IPS DF 4.7 (cell line): Measurements from ENCODE around the gene MESP2.

Source experiments
- DNase-seq: peaks from one replicate; pipeline ENCODE4 v3.0.0-alpha.2; 2013; ENCODE audit warnings: low spot score; ENCODE audit errors: extremely low read depth

The MESP2 gene

GRCh38 chr15:89812847-89813320 lies 36.8 kb downstream of the MESP2 start:
- no peak for DNase-seq

- DNase-seq, result no peak
Observed at GRCh38 chr15:89813381-89814111, 37.4 kb downstream of the MESP2 start.

GRCh38 chr15:89814112-89814742 lies 38.1 kb downstream of the MESP2 start:
- DNase-seq, result no peak

- DNase-seq, result no peak
Observed at GRCh38 chr15:89815769-89816168, 39.6 kb downstream of the MESP2 start.

GRCh38 chr15:89817701-89818280 lies 41.7 kb downstream of the MESP2 start:
- DNase-seq, result no peak

GRCh38 chr15:89818287-89818686 lies 42.2 kb downstream of the MESP2 start:
- no peak for DNase-seq

GRCh38 chr15:89820666-89821611 lies 44.8 kb downstream of the MESP2 start:
- no peak for DNase-seq

GRCh38 chr15:89822026-89822425 lies 45.9 kb downstream of the MESP2 start:
- no peak for DNase-seq

GRCh38 chr15:89822611-89822950 lies 46.4 kb downstream of the MESP2 start:
- DNase-seq, result no peak

- DNase-seq, result no peak
Observed at GRCh38 chr15:89822951-89823711, 47.0 kb downstream of the MESP2 start.

- DNase-seq, result no peak
Observed at GRCh38 chr15:89823836-89824606, 47.9 kb downstream of the MESP2 start.

GRCh38 chr15:89824607-89824867 lies 48.4 kb downstream of the MESP2 start:
- DNase-seq, result no peak

GRCh38 chr15:89825271-89825940 lies 49.3 kb downstream of the MESP2 start:
- no peak for DNase-seq

- DNase-seq, result no peak
Observed at GRCh38 chr15:89826671-89827655, 50.8 kb downstream of the MESP2 start.

GRCh38 chr15:89827829-89828228 lies 51.7 kb downstream of the MESP2 start:
- no peak for DNase-seq
